CD4-positive, alpha-beta T cell treated with Interleukin-17A for 1 hour (primary cell): ENCODE results near the gene ZNF385C.

ENCODE experiments used
- DNase-seq: peaks from one replicate; pipeline ENCODE4 v3.0.0-alpha.2; 2020

Gene ZNF385C

DNA sequence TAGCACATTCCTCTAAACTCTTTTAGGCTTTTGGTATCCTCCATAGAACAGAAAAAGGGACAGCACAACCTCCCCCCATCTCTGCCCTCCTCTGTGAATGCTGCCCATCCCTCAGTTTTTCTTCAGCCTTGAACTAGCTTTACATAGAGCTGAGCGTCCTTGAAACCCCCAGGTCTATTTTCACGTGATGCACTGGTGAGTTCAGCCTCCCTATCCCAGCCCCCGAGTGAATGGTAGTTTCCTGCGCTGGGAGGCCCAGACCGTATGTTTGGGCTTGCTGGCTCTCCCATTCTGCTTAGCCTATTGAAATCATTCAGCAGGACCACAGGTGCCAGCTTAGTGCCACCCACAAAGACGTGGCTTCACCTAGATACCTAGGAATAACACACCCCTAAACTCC lies 22.5 kb downstream of the ZNF385C start:
- no peak for DNase-seq

DNA sequence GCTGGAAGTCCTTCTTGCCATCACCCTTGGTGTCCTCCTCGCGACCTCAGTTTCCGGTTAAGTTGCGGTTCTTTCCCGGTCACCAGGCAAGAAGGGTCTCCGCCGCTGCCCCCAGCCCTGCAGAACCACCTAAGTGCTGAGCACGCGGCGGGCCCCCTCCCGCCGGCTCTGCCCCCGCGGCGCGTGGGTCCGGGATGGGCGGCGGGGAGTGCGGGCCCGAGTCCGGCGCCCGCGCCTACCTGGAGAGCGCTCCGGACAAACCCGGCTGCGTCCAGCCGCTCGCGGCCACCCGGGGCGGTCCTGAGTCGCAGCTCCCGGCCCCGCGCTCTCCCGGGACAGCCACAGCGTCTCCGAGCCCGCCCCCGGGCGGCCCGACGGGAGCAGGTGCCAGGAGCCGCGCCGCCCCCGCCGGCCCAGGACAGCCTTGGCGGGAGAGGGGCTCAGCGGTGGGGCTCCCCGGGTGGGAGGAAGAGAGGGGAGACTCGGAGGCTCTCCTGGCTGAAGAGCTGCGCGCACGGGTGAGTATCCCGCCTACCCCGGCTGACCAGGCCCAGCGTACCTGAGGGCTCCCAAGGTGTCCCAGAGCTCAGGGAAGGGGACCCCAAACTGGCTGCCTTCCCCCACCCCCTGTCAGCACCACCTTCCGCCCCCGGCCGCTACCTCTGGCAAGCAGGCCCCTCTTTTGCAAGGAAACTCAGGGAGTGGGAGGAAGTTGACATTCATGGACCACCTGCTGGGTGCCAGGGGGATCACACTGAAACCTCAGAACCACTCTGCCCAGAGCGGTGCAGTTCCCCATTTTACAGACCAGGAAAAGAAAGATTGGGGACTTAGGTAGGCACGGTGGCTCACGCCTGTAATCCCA lies 25.7 kb downstream of the ZNF385C start:
- no peak for DNase-seq

DNA sequence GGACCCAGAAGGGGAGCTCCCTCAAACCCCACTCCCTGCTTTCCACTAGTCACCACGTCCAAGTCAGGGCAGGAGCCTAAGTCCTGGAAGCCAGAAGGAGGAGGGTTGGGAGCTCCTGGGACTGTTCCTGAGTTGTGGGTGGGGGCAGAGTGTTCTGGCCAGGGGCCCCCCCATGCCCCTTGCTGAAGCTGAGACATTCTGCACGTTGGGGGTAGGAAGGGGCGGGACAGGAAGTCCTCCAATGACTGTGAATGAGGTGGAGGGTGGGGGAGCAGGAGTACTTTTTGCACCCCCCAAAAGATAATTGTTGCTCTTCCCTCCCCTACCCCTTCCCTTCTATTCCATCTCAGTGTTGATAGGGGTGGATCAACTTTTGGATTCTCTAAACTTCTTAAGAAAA lies 26.5 kb downstream of the ZNF385C start:
- no peak for DNase-seq

DNA sequence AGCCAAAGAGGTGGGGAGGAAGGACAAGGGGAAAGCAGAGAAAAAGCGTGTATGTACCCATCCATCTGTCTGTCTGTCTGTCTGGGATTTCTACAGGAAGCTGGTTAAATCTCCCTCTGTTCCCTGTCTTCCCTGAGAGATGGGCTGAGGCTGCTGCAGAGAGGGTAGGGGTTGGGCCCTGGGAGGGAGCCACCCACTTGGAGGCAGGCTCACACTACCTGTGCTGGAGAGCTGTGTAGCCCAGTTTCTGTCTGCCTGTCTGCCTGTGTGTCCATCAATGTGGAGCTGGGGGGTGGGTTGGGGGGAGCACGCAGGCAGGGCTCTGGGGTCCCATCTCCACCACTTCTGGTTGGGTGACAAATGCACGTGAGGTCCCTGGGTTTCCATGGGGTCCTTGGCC lies 29.3 kb downstream of the ZNF385C start:
- DNase-seq: no peak

DNA sequence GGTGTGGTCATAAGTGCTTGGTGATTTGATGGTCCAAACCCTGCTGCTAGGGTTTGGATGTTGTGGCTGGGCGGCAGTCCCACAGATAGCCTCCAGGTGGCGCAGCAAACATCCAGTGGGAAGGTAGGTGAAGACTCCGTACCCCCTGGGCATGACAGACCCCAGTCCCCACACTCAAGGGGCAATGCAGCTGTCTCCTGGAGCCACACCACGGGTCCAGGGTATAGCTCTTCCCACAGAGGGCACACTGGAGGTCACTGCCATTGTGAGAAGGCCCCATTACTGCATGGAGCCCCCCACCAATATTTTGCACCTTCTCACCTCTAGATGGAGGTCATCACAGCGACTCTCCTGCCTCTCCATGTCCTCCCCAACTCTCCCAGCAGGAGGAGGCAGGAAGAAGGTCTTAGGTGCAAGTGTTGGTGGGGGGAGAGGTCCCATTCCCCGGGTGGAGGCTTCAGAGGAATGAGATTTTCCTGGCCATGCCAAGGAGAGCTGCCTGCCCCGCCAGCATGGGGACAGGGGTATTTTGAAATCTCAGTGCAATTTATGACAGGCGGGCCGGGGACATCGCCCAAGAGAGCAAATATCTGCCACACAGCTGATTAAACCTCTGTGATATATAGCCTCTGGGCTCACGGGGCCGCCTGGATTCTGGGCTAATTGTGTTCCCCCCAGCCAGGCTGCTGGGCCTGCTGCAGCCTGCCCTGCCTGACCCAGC lies 30.7 kb downstream of the ZNF385C start:
- peak; percentile 76 for DNase-seq

DNA sequence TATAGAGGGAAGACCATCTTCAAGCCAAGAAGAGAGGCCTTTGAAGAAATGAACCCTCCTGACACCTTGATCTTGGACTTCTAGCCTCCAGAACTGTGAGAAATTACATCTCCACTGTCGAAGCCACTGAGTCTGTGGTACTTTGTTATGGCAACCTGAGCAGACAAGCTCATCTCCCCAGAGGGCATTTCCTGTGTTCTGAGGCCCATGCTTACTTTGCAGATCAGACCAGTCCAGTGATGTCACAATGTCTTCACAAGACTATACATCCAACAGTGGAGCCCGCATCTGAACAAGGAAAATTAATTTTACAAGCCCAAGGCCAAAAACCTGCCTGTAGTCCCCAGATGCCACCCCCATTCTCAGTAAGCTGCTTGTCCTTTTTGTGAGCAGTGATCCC lies 33.1 kb downstream of the ZNF385C start:
- peak; percentile 21 for DNase-seq

DNA sequence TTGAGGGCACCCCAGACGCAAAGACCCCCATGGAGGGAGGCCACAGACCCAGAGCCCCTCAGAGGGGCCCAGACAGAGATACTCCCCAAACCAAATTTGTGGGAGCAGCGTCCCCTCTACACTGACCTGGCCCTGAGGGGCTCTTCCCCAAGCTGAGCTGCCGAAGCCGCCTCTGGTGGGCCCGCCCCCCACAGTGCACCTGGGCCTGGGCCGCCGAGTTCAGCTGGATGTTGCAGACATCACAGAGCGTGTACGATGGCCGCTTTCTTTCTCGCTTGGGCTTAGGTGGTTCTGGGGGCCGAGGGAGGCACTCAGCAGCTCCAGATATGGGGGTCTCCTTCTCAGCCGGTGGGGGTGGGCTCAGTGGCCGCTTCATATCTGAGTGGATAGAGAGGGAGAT lies 35.6 kb downstream of the ZNF385C start:
- DNase-seq: no peak

DNA sequence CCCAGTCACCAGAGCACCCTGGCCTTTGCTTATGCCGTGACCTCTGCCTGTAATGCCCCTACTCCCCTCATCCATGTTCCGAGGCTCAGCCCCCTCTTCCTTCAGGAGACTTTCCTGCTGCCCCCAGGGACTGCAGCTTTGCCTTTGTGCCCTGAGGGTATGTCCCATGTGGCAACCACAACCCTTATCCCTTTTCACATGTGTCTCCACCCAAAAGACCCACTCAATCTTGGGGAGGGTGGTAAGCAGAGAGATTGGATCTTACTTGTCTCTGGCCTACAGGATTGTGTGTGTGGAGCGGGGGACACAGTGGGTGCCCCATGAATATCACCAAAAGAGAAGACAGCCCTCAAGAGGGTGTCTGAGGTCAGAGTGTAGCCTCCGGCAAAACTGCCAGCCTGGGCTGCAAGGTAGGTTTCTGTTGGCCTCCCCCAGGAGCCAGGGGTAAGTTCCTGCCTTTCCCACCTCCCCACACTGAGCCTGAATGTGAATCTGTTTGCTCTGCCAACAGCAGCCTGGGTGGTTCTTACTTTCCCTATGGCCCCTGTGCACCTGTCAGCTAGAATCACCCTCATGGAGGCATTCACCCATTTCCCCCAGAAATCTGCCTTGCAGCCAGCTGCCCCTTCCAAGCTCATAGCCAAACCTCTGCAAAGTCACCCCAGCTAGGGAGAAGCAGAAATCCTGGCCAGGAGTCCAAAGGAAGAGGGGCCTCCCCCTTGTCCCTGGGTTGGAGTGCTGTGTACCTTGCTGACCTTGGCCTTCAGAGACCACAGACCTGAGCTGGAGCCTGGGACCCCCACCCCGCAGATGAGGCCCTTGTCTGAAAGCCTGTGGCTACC lies 36.4 kb downstream of the ZNF385C start:
- DNase-seq: no peak

DNA sequence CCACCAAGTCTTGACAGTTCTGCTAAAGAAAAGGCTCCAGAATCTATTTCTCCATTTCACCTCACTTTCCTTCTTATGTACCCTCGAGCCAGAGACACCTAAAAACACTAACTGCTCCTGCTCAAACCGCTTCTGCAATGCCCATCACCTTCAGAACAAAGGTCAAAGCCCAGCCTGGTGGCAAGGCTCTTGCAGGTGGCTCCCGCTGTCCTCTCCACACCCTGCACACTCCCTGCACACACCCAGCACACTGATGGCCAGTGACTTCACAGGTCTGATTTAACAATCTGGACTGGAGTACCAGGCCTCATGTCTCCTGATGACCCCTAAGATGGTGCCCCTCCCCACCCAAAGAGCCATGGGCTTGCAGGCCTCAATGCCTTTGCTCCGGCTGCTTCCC lies 38.0 kb downstream of the ZNF385C start:
- DNase-seq: no peak

DNA sequence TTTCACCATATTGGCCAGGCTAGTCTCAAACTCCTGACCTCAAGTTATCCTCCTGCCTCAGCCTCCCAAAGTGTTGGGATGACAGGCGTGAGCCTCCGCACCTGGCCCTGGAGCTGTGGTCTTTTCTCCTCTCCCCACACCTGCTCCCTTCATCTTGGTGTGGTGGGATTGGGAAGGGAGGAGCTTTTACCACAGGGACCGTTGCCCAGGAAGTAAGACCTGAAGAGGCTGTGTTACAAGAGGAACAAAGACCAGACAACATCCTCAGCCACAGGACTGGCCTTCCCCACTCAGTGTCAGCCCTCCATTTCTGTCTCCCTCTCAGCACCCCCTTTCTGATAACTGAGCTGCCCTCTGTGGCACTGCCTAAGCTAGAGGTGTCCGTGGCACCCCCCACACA lies 38.5 kb downstream of the ZNF385C start:
- no peak for DNase-seq

DNA sequence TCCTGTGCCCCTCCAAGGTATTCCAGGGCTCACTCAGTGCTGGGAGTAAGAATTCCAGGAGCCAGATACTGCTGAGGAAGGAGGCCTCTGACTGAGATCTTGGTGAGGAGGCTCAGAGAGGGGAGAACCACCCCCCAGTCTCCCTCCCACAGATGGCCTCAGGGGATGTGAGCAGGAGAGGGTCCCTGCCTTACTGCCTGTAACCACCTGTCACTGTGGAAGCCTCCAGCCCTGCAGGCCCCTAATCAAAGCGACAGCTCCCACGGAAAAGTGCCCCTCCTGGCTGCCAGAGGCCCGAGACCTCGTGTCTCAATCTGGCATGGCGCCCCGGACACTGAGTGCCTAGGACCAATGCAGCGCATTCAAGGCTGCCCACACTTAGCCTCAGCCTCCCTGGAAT lies 40.2 kb downstream of the ZNF385C start:
- no peak for DNase-seq

DNA sequence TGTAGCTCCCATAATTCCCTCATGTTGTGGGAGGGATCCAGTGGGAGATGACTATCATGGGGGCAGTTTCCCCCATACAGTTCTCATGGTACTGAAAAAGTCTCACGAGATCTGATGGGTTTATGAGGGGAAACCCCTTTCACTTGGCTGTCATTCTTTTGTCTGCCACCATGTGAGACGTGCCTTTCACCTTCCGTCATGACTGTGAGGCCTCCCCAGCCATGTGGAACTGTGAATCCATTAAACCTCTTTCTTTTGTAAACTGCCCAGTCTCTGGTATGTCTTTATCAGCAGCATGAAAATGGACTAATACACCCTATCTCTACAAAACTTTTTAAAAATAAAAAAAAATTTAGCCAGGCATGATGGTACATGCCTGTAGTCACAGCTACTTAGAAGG lies 41.6 kb downstream of the ZNF385C start:
- DNase-seq: no peak

DNA sequence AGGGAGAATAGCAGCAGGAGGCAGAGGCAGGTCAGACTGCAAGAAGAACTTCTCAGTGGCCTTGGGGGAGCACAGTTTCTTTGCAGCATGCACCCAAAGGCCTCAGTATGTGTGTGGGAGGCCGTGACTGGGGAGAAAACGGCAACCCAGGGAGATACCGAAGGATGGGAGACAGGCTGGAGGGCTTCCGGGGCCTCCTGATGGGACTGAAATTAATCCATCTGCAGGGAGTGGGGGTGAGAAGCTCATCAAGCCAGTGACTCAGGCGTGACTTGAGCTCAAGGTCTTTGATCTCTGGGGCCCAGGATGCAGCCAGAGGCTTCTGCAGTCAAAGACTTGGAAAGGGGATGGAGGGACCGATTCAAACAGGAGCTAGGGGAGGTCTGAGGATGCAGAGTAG lies 42.8 kb downstream of the ZNF385C start:
- DNase-seq: no peak

DNA sequence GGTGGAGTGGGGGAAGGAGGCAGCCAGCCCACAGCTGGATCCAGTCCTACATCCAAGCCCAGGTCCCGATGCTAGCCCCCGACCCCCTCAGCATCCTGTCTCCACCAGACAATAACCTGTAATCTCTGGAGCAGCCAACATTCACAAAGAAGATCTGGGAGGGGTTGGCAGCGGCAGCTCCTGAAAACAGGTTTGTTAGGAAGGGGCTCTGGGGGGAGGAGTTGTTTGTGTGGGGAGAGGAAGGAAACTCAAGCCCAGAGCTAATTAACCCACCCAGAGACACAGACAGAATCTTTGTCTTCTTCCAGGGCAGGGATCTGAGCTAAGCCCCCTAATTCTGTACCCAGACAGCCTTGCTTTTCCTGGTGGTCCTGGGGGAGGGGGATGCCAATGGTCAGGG lies 43.2 kb downstream of the ZNF385C start:
- DNase-seq: no peak

DNA sequence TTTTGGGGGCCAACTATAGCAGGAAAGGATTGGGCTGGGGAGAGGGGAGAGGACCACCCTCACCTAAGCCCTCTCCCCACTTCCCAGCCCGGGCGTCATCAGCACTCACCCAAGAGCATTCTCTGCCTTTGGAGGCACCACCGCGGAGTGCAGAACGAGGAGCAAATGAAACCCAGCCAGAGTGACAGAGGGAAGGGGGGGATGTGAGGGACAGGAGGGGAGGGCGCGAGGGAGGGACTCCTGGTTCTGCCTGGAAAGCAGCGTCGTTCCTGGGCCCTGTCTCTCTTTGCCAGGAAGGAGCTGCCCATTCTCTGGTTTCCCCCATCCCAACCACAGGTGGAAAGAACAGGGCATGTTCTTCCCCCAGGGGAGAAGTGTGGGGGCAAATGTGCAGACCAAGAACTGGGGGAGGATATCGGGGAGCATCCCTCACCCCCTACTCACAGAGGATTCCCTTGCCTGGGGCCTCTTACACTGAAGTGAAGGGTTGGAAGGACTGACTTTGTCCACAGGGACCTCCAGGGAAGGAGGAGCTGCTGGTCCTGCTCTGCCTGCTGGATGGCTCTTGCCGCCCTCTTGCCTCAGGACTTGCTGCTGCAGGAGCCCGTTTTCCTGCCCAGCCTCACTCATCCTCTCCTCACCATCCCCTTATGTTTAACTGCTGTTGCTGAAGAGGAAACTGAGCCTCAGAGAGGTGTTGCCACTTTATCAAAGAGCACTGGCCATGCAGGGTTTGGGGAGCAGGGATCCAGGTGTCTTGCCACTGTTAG lies 44.4 kb downstream of the ZNF385C start:
- no peak for DNase-seq

DNA sequence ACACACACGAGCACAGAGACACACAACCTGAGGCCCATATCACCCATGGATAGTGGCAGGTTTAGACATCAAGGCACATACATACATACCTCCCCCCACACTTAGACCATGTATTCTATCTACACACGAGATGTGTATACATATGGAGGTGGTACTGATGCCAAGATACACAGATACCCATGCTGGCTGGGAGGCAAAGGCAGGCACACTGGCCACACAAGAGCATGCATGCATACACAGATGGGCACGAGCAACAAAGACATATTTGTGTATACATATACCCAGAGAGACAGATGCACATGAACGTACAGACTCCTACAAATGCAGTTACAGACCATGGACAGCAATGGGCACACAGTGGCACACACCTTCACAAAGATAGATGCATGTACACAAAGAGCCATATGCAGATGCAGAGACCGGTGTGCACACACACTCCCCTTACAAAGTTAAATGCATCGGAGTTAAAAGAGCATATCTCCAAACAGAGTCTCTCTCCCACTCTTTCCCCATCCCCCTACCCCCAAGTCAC lies 45.9 kb downstream of the ZNF385C start:
- no peak for DNase-seq

DNA sequence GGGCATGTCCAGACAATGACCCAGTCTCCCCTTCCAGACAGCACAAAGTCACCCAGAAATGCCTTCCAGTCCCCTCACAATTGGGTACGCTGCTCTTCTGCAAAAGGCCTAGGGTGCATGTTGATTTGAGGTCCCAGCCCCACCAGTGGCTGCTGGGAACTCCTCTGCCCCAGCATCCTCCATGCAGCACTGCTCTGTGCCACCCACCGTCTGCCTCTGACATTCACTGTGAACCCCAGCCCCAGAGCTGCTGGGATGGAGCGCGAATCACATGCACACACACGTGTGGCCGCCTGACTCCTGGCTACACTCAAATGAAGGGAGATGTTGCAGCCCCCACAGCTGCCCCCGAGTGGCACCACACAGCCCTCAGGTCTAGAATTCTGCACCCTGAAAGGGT lies 46.6 kb downstream of the ZNF385C start:
- DNase-seq: no peak

DNA sequence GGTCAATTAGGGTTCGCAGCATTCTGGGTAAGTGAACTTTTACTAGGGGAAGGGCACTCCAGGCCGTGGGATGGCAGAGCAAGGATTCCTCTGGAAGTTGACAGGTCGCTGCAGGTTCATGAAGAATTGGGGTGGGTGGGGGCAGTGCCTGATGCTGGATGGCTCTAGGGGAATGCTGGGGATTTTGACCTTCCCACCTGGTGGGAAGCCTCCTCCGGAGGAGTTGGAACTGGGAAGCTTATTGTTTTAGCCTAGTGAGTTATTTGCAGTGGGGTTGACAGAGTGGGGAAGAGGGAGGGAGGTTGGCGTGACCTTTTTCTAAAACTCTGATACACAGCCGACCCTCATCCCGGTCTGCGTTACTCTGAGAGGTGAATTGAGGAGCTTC lies 47.3 kb downstream of the ZNF385C start:
- no peak for DNase-seq

DNA sequence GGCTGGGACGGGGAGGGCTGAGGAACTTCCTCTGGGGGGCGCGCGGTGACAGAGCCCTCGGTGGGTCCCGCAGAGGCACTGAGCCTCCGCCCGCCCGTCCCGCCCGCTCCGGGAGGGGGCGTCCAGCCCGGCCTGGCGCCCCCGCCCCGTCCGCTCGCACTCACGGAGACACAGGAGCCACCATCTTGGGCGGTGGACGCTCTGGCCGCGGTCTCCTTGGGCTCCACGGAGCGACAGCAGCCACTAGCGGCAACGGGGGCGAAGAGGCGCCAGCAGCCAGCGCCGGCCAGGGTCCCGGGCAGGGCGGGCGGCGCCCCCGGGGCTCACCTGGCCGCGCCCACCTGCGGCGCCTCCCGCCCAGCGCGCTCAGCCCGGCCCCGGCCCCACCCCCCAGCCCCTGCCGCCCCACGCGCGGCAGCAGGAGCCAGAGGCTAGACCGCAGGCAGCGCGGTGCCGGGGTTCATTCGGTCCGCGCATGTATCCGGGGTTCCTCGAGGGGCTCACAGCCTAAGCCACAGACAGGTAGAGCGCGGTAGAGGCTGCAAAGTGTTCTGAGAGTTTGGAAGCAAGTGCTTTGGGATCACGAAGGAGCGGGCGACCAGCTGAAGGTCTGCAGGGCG lies 47.8 kb downstream of the ZNF385C start, which contains the start of gene C17orf113:
Gene C17orf113, minus strand, starts transcription at position 209 of the 620 bp plus-strand sequence. CDS start 7,225 bp downstream, outside the sequence.
- DNase-seq: peak; percentile 49

DNA sequence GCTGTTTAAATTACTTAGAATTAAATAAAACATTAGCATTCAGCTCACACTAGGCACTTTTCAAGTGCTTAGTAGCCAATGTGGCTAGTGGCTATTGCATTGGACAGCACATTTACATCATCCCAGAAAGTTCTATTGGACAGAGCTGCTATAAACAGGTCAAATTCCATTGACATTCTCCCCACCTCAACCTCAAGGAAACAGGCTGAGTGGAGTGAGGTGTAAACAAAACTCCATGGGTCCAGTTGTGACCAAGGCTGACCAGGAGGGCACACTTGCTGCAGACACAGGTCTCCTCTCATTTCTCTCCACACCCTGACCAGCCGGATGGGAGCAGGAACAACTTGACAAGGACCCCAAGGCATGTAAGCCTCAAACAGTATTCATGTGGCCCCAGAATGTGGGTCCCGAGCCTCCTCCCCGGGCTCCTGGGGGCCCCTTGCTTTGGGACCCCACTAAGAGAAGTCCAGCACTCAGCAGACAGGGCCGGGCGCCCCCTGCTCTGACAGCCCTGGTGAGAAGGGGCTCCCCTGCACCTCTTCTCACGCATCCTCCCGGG lies 48.4 kb downstream of the ZNF385C start:
- DNase-seq: no peak

DNA sequence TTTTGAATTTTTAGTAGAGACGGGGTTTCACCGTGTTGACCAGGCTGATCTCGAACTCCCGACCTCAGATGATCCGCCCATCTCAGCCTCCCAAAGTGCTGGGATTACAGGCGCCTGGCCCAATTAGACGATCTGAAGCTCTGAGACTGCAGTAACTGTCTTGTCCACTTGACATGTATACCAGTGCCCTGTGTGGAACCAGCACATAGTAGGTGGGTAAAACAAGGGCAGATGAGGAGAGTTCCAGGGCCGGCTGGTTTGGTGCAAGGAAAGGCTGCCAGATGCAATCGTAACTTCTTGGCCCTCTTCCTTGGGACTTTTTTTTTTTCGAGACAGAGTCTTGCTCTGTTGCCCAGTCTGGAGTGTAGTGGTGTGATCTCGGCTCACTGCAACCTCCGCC lies 50.9 kb downstream of the ZNF385C start:
- DNase-seq: no peak

DNA sequence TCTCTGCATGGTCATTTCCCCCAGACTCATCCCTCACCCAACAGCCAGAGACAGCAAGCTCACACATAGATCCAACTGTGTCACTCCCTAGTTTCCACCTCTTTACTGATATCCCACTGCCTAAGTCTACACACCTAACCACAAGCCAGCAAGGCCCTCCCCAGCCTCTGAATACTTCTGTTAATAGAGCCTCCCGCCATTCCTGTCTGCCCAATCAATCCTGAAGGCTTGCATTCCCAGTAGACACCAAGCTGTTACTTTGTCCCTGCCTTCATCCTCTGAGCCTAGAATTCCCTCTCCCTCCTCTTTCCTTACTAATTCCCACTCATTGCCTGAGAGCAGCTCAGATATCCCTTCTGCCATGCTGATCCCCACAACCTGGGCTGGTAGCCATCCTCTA lies 52.6 kb downstream of the ZNF385C start:
- DNase-seq: no peak
